PC-9 (cell line): ENCODE measurements around the gene NOVA1. TPM values are rescaled to one million over a fixed set of nuclear protein-coding genes. Genes with fewer than 3 reads are reported as not detected.

Experiments
- BruUV-seq: library from RNA; stranded (reverse); fragments of 400-500 nt; replicated peaks from 2 replicates; lab custom pipeline; 2021; lab: Mats Ljungman, UMichigan
- CTCF ChIA-PET: fragments of 300-600 bp; sonication (Branson Sonifier 250); formaldehyde crosslinking; loops from one replicate; lab custom pipeline; 2022; ENCODE audit warnings: antibody characterized with exemption; lab: Charles Lee
- POLR2A ChIA-PET: fragments of 300-600 bp; sonication (Branson Sonifier 250); formaldehyde crosslinking; loops from one replicate; lab custom pipeline; 2022; ENCODE audit warnings: antibody characterized with exemption; ENCODE audit not compliant: unreplicated experiment; lab: Charles Lee
- DNase-seq, 2 experiments: peaks; one replicate each; pipeline versions ENCODE4 v3.0.0 to v3.0.0-alpha.2; 2015 to 2022; ENCODE audit warnings: mixed read lengths in 1 of 2
- H2AFZ ChIP-seq: fragments of 200-600 bp; sonication (generic); 2 replicates; pipeline ENCODE4 v1.8.1; 2017; ENCODE audit warnings: antibody characterized with exemption
- H3F3A ChIP-seq: fragments of 200-600 bp; sonication (generic); 2 replicates; pipeline ENCODE4 v1.8.1; 2017; ENCODE audit warnings: antibody characterized with exemption, mild to moderate bottlenecking, low read depth; ENCODE audit not compliant: insufficient read depth
- H3K27ac ChIP-seq: fragments of 200-600 bp; sonication (generic); 2 replicates; pipeline ENCODE4 v1.6.1; 2016; ENCODE audit warnings: mixed run types
- H3K27me3 ChIP-seq: fragments of 200-600 bp; sonication (generic); 2 replicates; pipeline ENCODE4 v1.6.1; 2016; ENCODE audit warnings: low read depth, mixed run types; ENCODE audit not compliant: insufficient read depth
- H3K36me3 ChIP-seq: fragments of 200-600 bp; sonication (generic); 2 replicates; pipeline ENCODE4 v1.6.1; 2016; ENCODE audit warnings: low read depth, mixed run types
- H3K4me1 ChIP-seq: fragments of 200-600 bp; sonication (generic); replicated peaks from 2 replicates; pipeline ENCODE4 v1.6.1; 2016; ENCODE audit warnings: mixed run types; ENCODE audit not compliant: insufficient read depth
- H3K4me2 ChIP-seq: fragments of 200-600 bp; sonication (generic); 2 replicates; pipeline ENCODE4 v1.6.1; 2017; ENCODE audit warnings: mixed run types
- H3K4me3 ChIP-seq: fragments of 200-600 bp; sonication (generic); 2 replicates; pipeline ENCODE4 v1.6.1; 2016; ENCODE audit warnings: mixed run types
- H3K79me2 ChIP-seq: fragments of 200-600 bp; sonication (generic); 2 replicates; pipeline ENCODE4 v1.6.1; 2017; ENCODE audit warnings: low read depth, mixed run types
- H3K9me2 ChIP-seq: fragments of 200-600 bp; sonication (generic); 2 replicates; pipeline ENCODE4 v1.8.1; 2017; ENCODE audit warnings: mild to moderate bottlenecking; ENCODE audit not compliant: insufficient read depth
- H3K9me3 ChIP-seq: fragments of 200-600 bp; sonication (generic); 2 replicates; pipeline ENCODE4 v1.8.1; 2016; ENCODE audit warnings: low read depth; ENCODE audit not compliant: insufficient read depth
- H4K20me1 ChIP-seq: fragments of 200-600 bp; sonication (generic); 2 replicates; pipeline ENCODE4 v1.8.1; 2017; ENCODE audit not compliant: insufficient read depth
- EZH2 ChIP-seq: fragments of 200-600 bp; sonication (generic); IDR thresholded peaks from 2 replicates; pipeline ENCODE4 v1.8.0; 2017; ENCODE audit warnings: antibody characterized with exemption, low read depth
- intact Hi-C: fragments of 100-400 bp; cut with micrococcal nuclease; formaldehyde crosslinking; loops from one replicate; pipeline ENCODE4 v1.10.0; 2022; ENCODE audit not compliant: unreplicated experiment
- total RNA-seq: library from RNA; stranded (reverse); gene quantifications from 2 replicates; pipeline ENCODE4 v1.2.3, GENCODE V29; 2021
- TF ChIP-seq, protein P1 (sequence below): fragments of 200-600 bp; sonication (generic); conservative IDR thresholded peaks from 2 replicates; pipeline ENCODE4 v1.6.1; 2017; ENCODE audit warnings: mixed run types, antibody characterized with exemption, mild to moderate bottlenecking, moderate library complexity

Gene NOVA1
- total RNA-seq, 1 experiment from 2014 or later, result 1.1 TPM

DNA sequence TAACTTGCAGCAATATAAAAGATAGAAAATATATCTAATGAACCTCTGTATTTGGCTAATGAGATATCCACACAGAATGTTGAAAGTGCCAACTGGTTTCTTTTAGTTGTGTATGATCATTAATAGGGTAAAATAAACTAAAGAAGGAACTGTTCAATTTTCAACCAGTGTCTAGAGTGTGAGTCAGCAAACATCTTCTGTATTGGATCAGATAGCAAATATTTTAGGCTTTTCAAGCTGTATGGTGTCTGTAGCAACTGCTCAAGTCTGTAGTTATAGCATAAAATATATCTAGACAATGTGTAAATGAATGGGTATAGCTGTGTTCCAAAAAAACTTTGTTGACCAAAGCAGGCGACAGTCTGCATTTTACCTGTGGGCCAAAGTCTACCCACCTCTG lies 23.5 kb upstream of the NOVA1 start:
- CTCF ChIA-PET, result no interaction called here

DNA sequence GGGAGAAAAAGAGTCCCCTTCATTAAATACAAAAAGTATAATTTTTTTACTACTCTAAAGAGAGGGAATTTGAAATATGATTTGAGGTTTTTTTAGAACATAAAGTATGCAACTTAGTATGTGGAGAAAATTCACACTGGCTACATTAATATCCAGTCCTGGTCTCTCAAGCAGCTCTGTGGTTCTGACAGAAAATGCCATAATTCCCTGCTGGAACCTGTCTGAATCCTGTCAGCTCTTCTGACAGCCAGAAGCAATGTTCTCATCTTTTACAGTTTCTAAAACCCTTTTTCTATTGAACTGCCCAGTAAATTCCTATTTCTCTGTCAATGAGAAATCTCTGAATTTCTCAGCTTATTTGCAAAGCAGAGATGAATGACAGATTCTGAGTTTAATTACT lies 13.4 kb upstream of the NOVA1 start:
- intact Hi-C loops, result no loop called here
- BruUV-seq, result no TSS peak

More for the DNA sequence above, 23.5 kb upstream of the NOVA1 start:
- H3K9me2 ChIP-seq, result no peaks in the 10 kb centered on the region
- H3F3A ChIP-seq, result no peaks in the 10 kb centered on the region
- no peak for DNase-seq
- H3K4me1 ChIP-seq, result no peaks in the 10 kb centered on the region
- no peak overlapping the region for H3K4me3 ChIP-seq
- no peaks in the 10 kb centered on the region for H4K20me1 ChIP-seq
- no peak for TF ChIP-seq EZH2
- TF ChIP-seq, protein P1, sequence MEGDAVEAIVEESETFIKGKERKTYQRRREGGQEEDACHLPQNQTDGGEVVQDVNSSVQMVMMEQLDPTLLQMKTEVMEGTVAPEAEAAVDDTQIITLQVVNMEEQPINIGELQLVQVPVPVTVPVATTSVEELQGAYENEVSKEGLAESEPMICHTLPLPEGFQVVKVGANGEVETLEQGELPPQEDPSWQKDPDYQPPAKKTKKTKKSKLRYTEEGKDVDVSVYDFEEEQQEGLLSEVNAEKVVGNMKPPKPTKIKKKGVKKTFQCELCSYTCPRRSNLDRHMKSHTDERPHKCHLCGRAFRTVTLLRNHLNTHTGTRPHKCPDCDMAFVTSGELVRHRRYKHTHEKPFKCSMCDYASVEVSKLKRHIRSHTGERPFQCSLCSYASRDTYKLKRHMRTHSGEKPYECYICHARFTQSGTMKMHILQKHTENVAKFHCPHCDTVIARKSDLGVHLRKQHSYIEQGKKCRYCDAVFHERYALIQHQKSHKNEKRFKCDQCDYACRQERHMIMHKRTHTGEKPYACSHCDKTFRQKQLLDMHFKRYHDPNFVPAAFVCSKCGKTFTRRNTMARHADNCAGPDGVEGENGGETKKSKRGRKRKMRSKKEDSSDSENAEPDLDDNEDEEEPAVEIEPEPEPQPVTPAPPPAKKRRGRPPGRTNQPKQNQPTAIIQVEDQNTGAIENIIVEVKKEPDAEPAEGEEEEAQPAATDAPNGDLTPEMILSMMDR, result no peak
- no peaks in the 10 kb centered on the region for H3K9me3 ChIP-seq
- H3K27ac ChIP-seq, result no peak overlapping the region
- POLR2A ChIA-PET, result no interaction called here
- H3K36me3 ChIP-seq, result no peaks in the 10 kb centered on the region
- H3K27me3 ChIP-seq, result no peaks in the 10 kb centered on the region
- BruUV-seq, result no TSS peak
- H3K4me2 ChIP-seq, result no peak overlapping the region
- no peaks in the 10 kb centered on the region for H3K79me2 ChIP-seq
- no peak overlapping the region for H2AFZ ChIP-seq
- intact Hi-C loops, result no loop called here

DNA sequence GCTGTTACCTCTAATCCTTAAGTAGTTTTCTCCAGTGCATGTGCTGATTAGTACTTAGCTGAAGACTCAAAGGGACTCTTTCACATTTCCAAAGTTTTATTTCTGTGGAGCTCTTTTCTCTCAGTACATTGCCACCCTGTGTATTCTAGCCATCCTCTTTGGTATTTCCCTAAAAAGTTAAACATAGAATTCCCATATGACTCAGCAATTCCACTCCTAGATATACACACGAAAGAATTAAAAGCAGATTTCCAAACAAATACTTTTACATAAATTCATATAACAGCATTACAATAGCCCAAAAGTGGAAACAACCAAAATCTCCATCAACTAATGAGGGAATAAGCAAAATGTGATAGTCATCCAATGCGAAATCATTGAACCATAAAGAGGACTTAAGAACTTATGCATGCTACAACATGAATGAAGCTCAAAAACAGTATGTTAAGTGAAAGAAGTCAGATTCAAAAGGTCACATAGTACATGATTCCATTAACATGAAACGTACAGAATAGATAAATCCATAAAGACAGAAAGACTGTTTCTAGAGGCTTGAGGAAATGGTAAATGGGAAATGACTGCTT lies 9.0 kb upstream of the NOVA1 start:
- no peak for TF ChIP-seq EZH2
- TF ChIP-seq, protein P1, result no peak
- DNase-seq, result no peak
- no peak overlapping the region for H3K27ac ChIP-seq
- intact Hi-C loops, result no loop called here
- H3K36me3 ChIP-seq, result no peaks in the 10 kb centered on the region
- no peaks in the 10 kb centered on the region for H3K79me2 ChIP-seq
- H2AFZ ChIP-seq, result no peak overlapping the region; the same call in 1 of the 2 replicates
- no peaks in the 10 kb centered on the region for H3K27me3 ChIP-seq
- ChIA-PET CTCF (no interaction called here), POLR2A (no interaction called here)
- H3K9me3 ChIP-seq, result no peaks in the 10 kb centered on the region
- H3F3A ChIP-seq, result no peaks in the 10 kb centered on the region
- no peak overlapping the region for H3K4me3 ChIP-seq
- BruUV-seq, result no TSS peak
- no peak overlapping the region for H3K4me2 ChIP-seq
- no peaks in the 10 kb centered on the region for H3K4me1 ChIP-seq
- H4K20me1 ChIP-seq, result no peaks in the 10 kb centered on the region
- H3K9me2 ChIP-seq, result no peaks in the 10 kb centered on the region

More for the DNA sequence above, 13.4 kb upstream of the NOVA1 start:
- Histone ChIP-seq H3K79me2 (no peaks in the 10 kb centered on the region), H3K9me3 (no peaks in the 10 kb centered on the region), H3K4me2 (no peak overlapping the region), H2AFZ (no peak overlapping the region), H3K9me2 (no peaks in the 10 kb centered on the region), H3K27ac (no peak overlapping the region), H3K36me3 (no peaks in the 10 kb centered on the region), H3K27me3 (no peaks in the 10 kb centered on the region), H3F3A (no peaks in the 10 kb centered on the region), H3K4me1 (no peaks in the 10 kb centered on the region), H4K20me1 (no peaks in the 10 kb centered on the region), H3K4me3 (no peak overlapping the region)
- DNase-seq, result no peak
- TF ChIP-seq, protein P1, result no peak
- no peak for TF ChIP-seq EZH2
- CTCF ChIA-PET, result no interaction called here
- POLR2A ChIA-PET, result no interaction called here
